HepG2 (cell line): ENCODE measurements around the gene PCOLCE2. TPM values are rescaled to one million over a fixed set of nuclear protein-coding genes. Genes with fewer than 3 reads are reported as not detected.

Experiments
- AHDC1 ChIP-seq: sonication (generic); formaldehyde crosslinking; IDR thresholded peaks from 2 replicates; pipeline ENCODE4 v1.5.1; 2020; ENCODE audit warnings: mild to moderate bottlenecking, missing genetic modification reagents, borderline replicate concordance
- ETS1 ChIP-seq: sonication (generic); formaldehyde crosslinking; IDR thresholded peaks from 2 replicates; pipeline ENCODE4 v1.4.0; 2020; ENCODE audit warnings: missing genetic modification reagents
- HMGXB4 ChIP-seq, 2 experiments: sonication (generic) in 1 of 2; formaldehyde crosslinking in 1 of 2; IDR thresholded peaks; 2 replicates each; pipeline versions ENCODE4 v1.4.0 to v1.6.1; 2018 to 2020; ENCODE audit warnings: missing genetic modification reagents in 2 of 2, borderline replicate concordance in 1 of 2, low read depth in 1 of 2, mild to moderate bottlenecking in 1 of 2, missing biosample characterization in 1 of 2
- MAFG ChIP-seq: sonication (generic); formaldehyde crosslinking; IDR thresholded peaks from 2 replicates; pipeline ENCODE4 v1.5.1; 2020; ENCODE audit warnings: mild to moderate bottlenecking, missing genetic modification reagents
- MBD4 ChIP-seq: IDR thresholded peaks from 2 replicates; pipeline ENCODE4 v1.6.1; 2012; ENCODE audit warnings: low read length, inconsistent platforms, borderline replicate concordance
- SP1 ChIP-seq, 2 experiments: fragments of 450-650 bp in 1 of 2; sonication (generic) in 1 of 2; formaldehyde crosslinking in 1 of 2; IDR thresholded peaks; 2 replicates each; pipeline versions ENCODE4 v1.4.0 to v1.6.1; 2016 to 2020; ENCODE audit warnings: missing genetic modification reagents in 1 of 2
- THAP11 ChIP-seq: IDR thresholded peaks from 2 replicates; pipeline ENCODE4 v1.6.1; 2016; ENCODE audit warnings: missing biosample characterization, missing genetic modification reagents
- ZKSCAN8 ChIP-seq: IDR thresholded peaks from 2 replicates; pipeline ENCODE4 v1.6.1; 2016; ENCODE audit warnings: borderline replicate concordance, missing genetic modification reagents, missing compliant biosample characterization
- ZNF205 ChIP-seq: IDR thresholded peaks from 2 replicates; pipeline ENCODE4 v1.6.1; 2018; ENCODE audit warnings: missing biosample characterization, missing genetic modification reagents
- ZNF276 ChIP-seq: sonication (generic); formaldehyde crosslinking; IDR thresholded peaks from 2 replicates; pipeline ENCODE4 v1.4.0; 2020; ENCODE audit warnings: mild to moderate bottlenecking, low read depth, missing genetic modification reagents
- ZNF280D ChIP-seq: sonication (generic); formaldehyde crosslinking; IDR thresholded peaks from 2 replicates; pipeline ENCODE4 v1.5.1; 2020; ENCODE audit warnings: mild to moderate bottlenecking, missing genetic modification reagents
- ZNF335 ChIP-seq: sonication (generic); formaldehyde crosslinking; IDR thresholded peaks from 2 replicates; pipeline ENCODE4 v1.4.0; 2020; ENCODE audit warnings: missing genetic modification reagents
- ZNF746 ChIP-seq: sonication (generic); formaldehyde crosslinking; IDR thresholded peaks from 2 replicates; pipeline ENCODE4 v1.8.0; 2022; ENCODE audit warnings: mild to moderate bottlenecking, missing genetic modification reagents
- ZSCAN29 ChIP-seq: sonication (generic); formaldehyde crosslinking; conservative IDR thresholded peaks from 2 replicates; pipeline ENCODE4 v1.4.0; 2020; ENCODE audit warnings: mild to moderate bottlenecking, missing genetic modification reagents
- polyA plus RNA-seq, 8 experiments: library from polyadenylated mRNA; depleted of rRNA in 3 of 8; stranded (reverse) in 7 of 8; unstranded in 1 of 8; fragments of >200 nt; fragmentation: Illumina TruSeq in 4 of 8; extraction: Trizol in 4 of 8; gene quantifications; 2 replicates each; pipeline versions ENCODE4 v1.2.1 to v1.2.3, GENCODE V29; 2011 to 2016; ENCODE audit warnings: low read depth in 4 of 8, missing spikeins in 1 of 8, mixed read lengths in 1 of 8; ENCODE audit not compliant: insufficient read depth in 1 of 8
- total RNA-seq, 5 experiments: library from RNA; depleted of rRNA; stranded (reverse); fragments of >200 nt; fragmentation: Illumina TruSeq; extraction: Trizol; gene quantifications; 2 replicates each; pipeline ENCODE4 v1.2.3, GENCODE V29; 2016; ENCODE audit warnings: low read depth in 1 of 5

The PCOLCE2 gene
- total and polyA plus RNA-seq, 2 of the 13 experiments (the other 11 are each of a cell fraction or from before 2014, with no cell fraction given) = 0.71 to 2.0 TPM

GRCh38 chr3:142888481-142889211 lies at the start of gene PCOLCE2 (continued):
- TF ChIP-seq ETS1 (CRISPR knock-in tag) = no peak
- TF ChIP-seq MBD4 = no peak
- TF ChIP-seq SP1 (IDR thresholded peaks at IDR 0.05) = no peak
- no peak for TF ChIP-seq SP1 (CRISPR knock-in tag; IDR thresholded peaks at IDR 0.05)
- peak; percentile 38; the same call in 1 of the 2 replicates for TF ChIP-seq ZNF746 (CRISPR knock-in tag)
- no peak for TF ChIP-seq ZNF280D (CRISPR knock-in tag)
- TF ChIP-seq ZKSCAN8 (CRISPR knock-in tag) = no peak
- no peak for TF ChIP-seq ZNF335
- TF ChIP-seq ZSCAN29 (CRISPR knock-in tag) = peak; percentile 72; the same call in 1 of the 2 replicates
- no peak for TF ChIP-seq MAFG (CRISPR knock-in tag)
- TF ChIP-seq THAP11 = no peak
- TF ChIP-seq ZNF276 (CRISPR knock-in tag) = no peak
- TF ChIP-seq AHDC1 (CRISPR knock-in tag) = no peak
- no peak for TF ChIP-seq ZNF205 (CRISPR knock-in tag)
- TF ChIP-seq HMGXB4 (CRISPR knock-in tag; IDR thresholded peaks at IDR 0.05; ENCODE audit: borderline replicate concordance in 1 of 2, low read depth in 1 of 2) = peak in 1 of 2 experiments; percentile 64; a peak in 2 of 4 replicates
